Measurements from ENCODE around the gene TMEM179. TPM values are rescaled to one million over a fixed set of nuclear protein-coding genes. Genes with fewer than 3 reads are reported as not detected.
A peak's percentile ranks its signal among the peaks of the same experiment; 100 is the strongest.

Gene TMEM179
- total and polyA plus RNA-seq, 8 donors = 0.73 to 2.0 (median 1.7) TPM; not detected in 1

DNA sequence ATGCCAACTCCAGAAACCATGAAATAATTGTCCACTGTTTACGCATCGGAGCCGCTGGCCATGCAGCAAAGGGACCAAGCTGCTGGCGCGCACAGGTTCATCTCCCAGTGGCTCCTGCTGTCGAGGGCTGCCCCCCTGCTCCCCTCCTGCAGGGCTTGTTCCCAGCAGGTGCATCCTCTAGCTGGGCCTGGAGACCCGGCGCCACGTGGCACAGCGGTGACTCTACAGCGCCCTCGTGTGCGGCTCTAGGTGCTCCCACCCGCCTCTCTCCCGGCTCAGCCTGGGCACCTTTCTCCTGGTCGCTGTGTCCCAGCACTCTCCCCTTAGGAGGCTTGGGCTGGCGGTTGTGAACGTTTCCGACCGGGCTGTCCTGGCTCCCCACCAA lies 47.3 kb upstream of the TMEM179 start:
- DNase-seq (no peak), ATAC-seq (no peak)
- H3K4me3 ChIP-seq = no peak overlapping the region
- peaks cover 0 to 7% of the 10 kb centered on the region in 2 donors for H3K27me3 ChIP-seq
- peaks cover 0 to 10% of the 10 kb centered on the region in 2 donors for H3K4me1 ChIP-seq
- H3K9me3 ChIP-seq = peaks cover 0 to 10% of the 10 kb centered on the region in 2 donors
- TF ChIP-seq, protein P1, sequence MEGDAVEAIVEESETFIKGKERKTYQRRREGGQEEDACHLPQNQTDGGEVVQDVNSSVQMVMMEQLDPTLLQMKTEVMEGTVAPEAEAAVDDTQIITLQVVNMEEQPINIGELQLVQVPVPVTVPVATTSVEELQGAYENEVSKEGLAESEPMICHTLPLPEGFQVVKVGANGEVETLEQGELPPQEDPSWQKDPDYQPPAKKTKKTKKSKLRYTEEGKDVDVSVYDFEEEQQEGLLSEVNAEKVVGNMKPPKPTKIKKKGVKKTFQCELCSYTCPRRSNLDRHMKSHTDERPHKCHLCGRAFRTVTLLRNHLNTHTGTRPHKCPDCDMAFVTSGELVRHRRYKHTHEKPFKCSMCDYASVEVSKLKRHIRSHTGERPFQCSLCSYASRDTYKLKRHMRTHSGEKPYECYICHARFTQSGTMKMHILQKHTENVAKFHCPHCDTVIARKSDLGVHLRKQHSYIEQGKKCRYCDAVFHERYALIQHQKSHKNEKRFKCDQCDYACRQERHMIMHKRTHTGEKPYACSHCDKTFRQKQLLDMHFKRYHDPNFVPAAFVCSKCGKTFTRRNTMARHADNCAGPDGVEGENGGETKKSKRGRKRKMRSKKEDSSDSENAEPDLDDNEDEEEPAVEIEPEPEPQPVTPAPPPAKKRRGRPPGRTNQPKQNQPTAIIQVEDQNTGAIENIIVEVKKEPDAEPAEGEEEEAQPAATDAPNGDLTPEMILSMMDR (IDR thresholded peaks at IDR 0.05) = no peak
- no peak overlapping the region for H3K27ac ChIP-seq
- intact Hi-C loops (cut with DNase I) = loop anchor here (2.0 to 10.0 kb wide), 2 partner anchors 53 to 57 kb away; no protein-coding TSS in a partner anchor
- no peaks in the 10 kb centered on the region for H3K36me3 ChIP-seq

DNA sequence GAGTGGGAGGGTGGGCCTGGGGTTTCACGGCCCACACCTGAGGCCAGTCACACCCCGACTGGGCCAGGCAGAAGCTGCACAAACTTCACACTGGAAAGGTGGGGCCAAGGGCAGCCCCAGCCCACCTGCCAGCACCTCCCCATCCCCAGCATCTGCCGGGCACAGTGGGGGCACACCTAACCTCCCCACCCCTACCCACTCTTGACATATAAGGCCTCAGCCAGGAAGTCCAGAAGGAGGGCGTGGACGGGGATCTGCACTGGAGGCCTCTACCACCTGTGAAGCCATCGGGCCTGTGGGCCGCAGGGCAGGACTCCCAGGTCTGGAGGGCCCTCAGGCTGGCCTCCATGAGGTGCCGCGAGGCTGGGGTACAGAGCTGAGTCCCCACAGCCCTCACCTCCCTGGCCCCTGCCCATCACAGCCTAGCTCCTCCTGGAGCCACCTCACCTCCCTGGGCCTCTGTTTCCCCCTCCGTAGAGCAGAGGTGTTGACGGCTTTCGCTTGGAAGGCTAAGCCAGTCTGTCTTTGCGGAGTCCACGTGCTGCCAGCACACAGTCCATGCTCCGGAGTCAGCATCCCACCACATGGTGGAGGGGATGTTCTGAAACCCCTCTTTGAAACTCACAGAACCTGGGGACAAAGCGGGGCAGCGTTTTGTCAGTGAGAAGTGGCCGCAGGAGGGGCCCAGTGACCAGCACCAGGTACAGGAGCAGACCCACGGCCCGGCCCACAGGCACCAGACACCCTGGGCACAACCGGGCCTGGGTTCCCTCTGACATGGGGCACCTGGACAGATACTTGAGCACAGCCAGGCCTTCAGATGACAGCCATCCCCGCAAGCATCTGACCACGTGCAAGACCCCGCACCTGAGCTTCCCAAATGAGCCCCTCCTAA lies 46.7 kb upstream of the TMEM179 start:
- TF ChIP-seq, protein P1 (IDR thresholded peaks at IDR 0.05) = no peak
- ATAC-seq (no peak), DNase-seq (peak in 1 of 4 donors; percentile 26)
- Histone ChIP-seq H3K9me3 (peaks cover 0 to 10% of the 10 kb centered on the region in 2 donors), H3K27ac (no peak overlapping the region), H3K36me3 (no peaks in the 10 kb centered on the region), H3K4me3 (no peak overlapping the region), H3K27me3 (peaks cover 0 to 7% of the 10 kb centered on the region in 2 donors), H3K4me1 (peaks cover 0 to 10% of the 10 kb centered on the region in 2 donors)
- intact Hi-C loops (cut with DNase I) = loop anchor here (2.0 to 10.0 kb wide), 2 partner anchors 54 to 58 kb away; no protein-coding TSS in a partner anchor

DNA sequence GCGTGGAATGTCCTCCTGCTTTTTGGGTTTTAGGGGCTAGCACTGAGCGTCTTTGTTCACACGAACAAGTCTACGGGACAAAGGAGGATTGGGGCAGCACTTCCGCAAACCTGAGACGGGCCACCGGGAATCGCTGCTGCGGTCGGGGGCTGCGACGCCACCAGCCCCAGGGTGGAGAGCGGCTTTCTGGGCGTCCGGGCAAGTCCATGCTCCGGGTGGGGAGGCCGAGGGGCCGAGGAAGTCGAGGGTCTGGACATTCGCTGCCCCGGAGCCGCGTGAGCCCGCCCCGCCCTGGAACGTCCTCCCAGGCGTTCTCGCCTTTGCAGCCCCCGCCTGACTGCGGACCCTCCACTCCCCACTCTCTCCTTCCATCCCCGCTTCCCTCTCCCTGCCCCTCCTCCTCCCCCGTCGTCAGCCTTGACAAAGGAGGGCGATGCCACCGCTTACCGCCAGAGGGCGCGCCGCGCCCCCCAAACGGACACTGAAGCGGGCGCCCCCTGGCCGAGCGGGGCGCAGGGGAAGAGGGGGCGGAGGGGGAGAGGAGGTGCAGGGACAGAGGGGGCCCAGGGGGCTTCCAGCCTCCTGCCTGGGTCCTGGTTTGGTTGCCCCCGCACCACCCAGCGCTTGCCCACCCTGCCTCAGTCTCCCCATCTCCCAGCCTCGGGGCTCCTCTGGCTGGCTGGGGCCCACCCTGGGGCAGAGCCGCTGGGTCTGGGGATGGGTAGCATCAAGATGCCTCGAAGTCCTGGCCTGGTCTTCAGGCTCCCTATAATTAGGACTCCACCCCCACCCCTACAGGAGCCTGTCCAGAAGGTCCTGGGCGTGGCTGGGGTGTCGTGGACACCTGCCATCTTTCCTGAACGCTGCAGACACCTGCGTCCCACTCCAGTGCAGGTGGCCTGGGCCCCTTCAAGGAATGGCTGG lies 45.7 kb upstream of the TMEM179 start:
- Histone ChIP-seq H3K36me3 (no peaks in the 10 kb centered on the region), H3K27me3 (peaks cover 0 to 7% of the 10 kb centered on the region in 2 donors), H3K4me3 (peak overlapping the region; percentile 23 to 28), H3K9me3 (peaks cover 0 to 11% of the 10 kb centered on the region in 2 donors), H3K4me1 (peaks cover 0 to 10% of the 10 kb centered on the region in 2 donors), H3K27ac (no peak overlapping the region)
- DNase-seq (peak; percentile 27 to 87 (median 74)), ATAC-seq (peak; percentile 92)
- TF ChIP-seq, protein P1 (IDR thresholded peaks at IDR 0.05) = peak; percentile 94 to 96
- intact Hi-C loops (cut with DNase I) = loop anchor here (2.0 to 10.0 kb wide), 2 partner anchors 54 to 58 kb away; no protein-coding TSS in a partner anchor

DNA sequence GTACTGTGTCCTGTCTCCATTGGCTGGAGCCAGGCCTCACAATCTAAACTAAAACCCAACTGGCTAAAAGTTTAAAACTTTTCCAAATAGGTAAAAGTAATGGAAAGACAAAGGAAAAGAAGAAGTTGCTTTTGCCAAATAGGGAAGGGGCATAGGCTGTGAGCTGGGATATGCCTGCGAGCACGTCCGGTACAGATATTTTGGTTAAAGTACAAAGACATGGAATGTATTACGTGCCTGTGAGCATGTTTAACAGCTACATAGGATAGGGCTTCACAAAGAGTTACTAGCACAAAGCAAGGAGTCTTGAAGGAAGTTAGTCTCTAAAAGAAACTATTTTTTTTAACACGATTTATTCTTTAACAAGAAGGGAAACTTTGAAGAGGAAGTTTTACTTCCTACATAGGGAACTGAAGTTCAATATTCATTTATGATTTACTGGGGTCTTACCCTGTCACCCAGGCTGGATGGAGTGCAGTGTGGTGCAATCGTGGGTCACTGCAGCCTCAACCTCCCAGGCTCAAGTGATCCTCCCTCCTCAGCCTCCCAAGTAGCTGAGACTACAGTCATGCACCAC lies 43.0 kb upstream of the TMEM179 start:
- Histone ChIP-seq H3K4me3 (no peak overlapping the region), H3K36me3 (no peaks in the 10 kb centered on the region), H3K4me1 (peaks cover 0 to 10% of the 10 kb centered on the region in 2 donors), H3K9me3 (peaks cover 0 to 5% of the 10 kb centered on the region in 2 donors), H3K27ac (no peak overlapping the region), H3K27me3 (peaks cover 0 to 7% of the 10 kb centered on the region in 2 donors)
- DNase-seq (no peak), ATAC-seq (no peak)
- intact Hi-C loops (cut with DNase I) = no loop called here
- TF ChIP-seq, protein P1 (IDR thresholded peaks at IDR 0.05) = no peak
